ENCODE results near the gene CRK.
"Not testable (repeated sequence)": the region's sequence is repeated elsewhere in the genome, so short reads cannot be mapped to it uniquely, and the experiment has no call there.

Gene CRK

GRCh38 chr17:1379930-1380313 lies 76.1 kb downstream of the CRK start:
- DNase-seq, result no peak

DNA sequence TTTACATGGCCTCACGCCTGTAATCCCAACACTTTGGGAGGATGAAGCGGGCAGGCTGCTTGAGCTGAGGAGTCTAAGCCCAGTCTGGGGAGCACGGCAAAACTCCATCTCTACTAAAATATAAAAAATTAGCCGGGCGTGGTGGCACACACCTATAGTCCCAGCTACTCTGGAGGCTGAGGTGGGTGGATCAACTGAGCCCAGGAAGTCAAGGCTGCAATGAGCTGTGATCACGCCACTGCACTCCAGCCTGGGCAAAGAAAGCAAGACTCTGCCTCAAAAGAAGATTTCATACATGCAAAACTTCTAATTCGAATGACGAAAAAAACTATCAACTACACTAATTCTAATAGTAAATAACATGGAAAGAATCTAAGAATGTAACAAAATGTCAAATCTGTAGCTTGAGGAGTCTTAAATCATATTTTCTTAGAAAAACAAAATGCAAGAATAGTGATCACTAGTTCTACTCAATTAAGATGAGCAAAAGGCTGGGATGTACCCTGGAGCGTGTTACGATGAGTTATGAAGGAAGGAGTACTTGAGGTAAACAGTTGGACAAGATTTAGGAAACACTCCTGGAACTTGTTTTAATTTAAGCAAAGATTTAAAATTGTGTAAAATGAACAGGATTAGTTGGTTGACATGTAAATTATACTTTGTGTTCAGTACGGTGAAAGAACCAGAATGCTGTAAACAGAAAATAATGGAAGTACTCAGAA lies 76.7 kb downstream of the CRK start:
- no peak for DNase-seq

GRCh38 chr17:1378476-1378860 lies 77.6 kb downstream of the CRK start:
- DNase-seq, result not testable (repeated sequence)

DNA sequence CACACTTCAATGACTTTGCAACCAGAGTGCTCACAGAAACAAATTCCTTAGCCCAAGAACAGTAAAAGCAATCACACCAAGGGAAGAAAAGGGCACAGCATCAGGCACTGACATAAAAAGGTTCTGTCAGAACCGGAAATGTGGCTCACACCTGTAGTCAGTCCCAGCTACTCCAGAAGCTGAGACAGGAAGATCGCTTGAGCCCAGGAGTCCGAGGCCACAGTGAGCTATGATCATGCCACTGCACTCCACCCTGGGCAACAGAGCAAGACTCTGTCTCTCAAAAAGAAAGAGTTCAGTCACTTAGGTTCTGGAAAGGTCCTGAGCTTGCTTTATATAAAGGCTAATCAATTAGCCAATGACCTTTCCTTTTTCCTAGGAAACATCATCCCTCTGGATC lies 78.7 kb downstream of the CRK start:
- no peak for DNase-seq

- no peak for DNase-seq
Observed at GRCh38 chr17:1376061-1376460, 80.0 kb downstream of the CRK start.

DNA sequence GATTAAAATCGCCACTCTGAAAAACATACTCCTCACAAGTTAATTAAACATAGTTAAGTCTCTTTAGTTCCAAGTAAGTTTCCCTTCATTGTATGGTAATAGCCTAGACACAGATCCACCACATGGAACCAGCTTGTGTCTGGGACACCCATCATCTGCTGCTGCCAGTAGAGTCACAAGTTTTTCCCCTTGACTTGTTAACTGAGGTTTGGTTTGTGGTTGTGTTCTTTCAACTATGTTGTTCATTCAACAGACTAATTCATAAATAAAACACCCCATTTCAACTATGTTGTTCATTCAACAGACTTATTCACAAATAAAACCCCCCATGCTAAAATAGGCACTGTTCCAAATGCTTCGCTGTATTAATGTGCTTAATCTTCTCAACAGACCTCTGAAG lies 80.4 kb downstream of the CRK start:
- DNase-seq, result no peak

- no peak for DNase-seq
Observed at GRCh38 chr17:1374431-1375177, 81.4 kb downstream of the CRK start.

- DNase-seq, result no peak
Observed at GRCh38 chr17:1373707-1374237, 82.3 kb downstream of the CRK start.

DNA sequence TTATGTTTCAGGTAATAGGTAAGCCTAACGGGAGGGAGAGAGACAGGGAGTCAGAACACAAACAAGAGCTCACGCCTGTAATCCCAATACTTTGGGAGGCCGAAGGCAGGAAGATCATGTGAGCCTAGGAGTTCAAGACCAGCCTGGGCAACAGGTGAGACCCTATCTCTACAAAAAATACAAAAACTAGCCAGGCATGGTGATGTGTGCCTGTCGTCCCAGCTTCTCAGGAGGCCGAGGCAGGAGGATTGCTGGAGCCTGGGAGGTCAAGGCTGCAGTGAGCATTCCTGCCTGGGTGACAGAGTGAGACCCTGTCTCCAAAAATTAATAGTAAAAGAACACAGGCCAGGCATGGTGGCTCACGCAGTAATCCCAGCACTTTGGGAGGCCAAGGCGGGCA lies 83.4 kb downstream of the CRK start:
- no peak for DNase-seq

- no peak for DNase-seq
Observed at GRCh38 chr17:1371893-1372590, 84.0 kb downstream of the CRK start.
